ENCODE data around the gene MUC5B. TPM values are rescaled to one million over a fixed set of nuclear protein-coding genes. Genes with fewer than 3 reads are reported as not detected.

Gene MUC5B
- total RNA-seq, 1 donor from 2014 or later = not detected

- no peaks in the 10 kb centered on the region for H3F3A ChIP-seq (ENCODE audit: low read depth)
- Mint-ChIP-seq H3K9me3 (peaks cover 15% of the 10 kb centered on the region), H3K27me3 (ENCODE audit: insufficient read depth, low read depth) (no peaks in the 10 kb centered on the region), H3K27ac (no peak overlapping the region), H3K4me3 (no peak overlapping the region), H3K4me1 (peaks cover 7% of the 10 kb centered on the region), H3K36me3 (peaks cover 4% of the 10 kb centered on the region)
- H3K4me3 ChIP-seq = no peak overlapping the region
- H3K9ac ChIP-seq = no peak overlapping the region
- DNase-seq (ENCODE audit: low spot score) = no peak
- no peak overlapping the region for H3K27ac ChIP-seq
- no peaks in the 10 kb centered on the region for H4K20me1 ChIP-seq (ENCODE audit: low read depth)
- H3K36me3 ChIP-seq = no peaks in the 10 kb centered on the region
- no peaks in the 10 kb centered on the region for H3K9me3 ChIP-seq (ENCODE audit: low read depth)
- no peak overlapping the region for H2AFZ ChIP-seq (replicated peaks)
- H3K4me2 ChIP-seq = peak overlapping the region; percentile 94
- H3K79me2 ChIP-seq (ENCODE audit: low read depth) = no peaks in the 10 kb centered on the region
- no peaks in the 10 kb centered on the region for H3K27me3 ChIP-seq
- no peak for TF ChIP-seq EZH2 (IDR thresholded peaks at IDR 0.05)
- TF ChIP-seq CTCF (IDR thresholded peaks at IDR 0.05) = no peak
- TF ChIP-seq EZH2phosphoT487 (IDR thresholded peaks at IDR 0.05) = no peak
- H3K4me1 ChIP-seq = peaks cover 11% of the 10 kb centered on the region
Measured at GRCh38 chr11:1261241-1262071, 38.6 kb downstream of the MUC5B start.

DNA sequence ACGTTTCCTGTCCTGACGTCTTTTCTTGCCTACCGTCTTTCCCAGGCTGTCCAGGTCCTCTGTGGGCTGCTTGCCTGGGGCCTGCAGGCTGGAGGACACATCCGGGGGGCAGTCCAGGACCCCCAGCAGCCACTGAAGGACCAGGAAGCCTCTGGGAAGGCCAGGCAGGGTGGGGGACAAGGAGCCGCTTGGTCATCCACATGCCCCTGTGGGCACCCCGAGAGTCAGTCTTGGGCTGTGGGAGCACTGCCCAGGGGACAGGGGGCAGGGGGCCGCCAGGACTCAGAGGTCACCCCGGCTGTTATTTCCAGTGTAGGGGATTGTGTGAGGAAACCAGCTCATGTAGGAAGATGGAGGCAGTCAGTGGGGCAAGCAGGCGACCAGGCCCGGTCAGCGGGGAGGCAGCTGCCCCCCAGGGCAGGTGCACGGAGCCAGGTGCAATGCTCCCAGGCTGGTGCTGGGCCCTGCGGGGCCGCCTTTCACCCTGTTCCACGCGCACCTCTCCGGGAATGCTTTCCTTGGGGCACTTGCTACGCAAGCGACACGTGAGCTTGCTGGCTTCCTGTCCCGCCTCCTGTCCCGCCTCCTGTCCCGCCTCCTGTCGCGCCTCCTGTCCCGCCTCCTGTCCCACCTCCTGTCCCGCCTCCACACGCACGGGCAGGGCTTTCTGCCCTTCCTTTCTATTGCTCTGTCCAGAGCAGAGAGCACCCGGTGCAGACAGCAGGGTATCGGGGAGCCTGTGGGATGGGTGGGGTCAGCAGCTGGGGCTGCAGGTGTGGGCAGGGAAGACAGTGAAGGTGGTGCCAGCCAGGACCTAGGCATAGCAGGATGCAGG lies 39.5 kb downstream of the MUC5B start:
- H2AFZ ChIP-seq (replicated peaks) = peak overlapping the region; percentile 93
- H3K4me1 ChIP-seq = peaks cover 11% of the 10 kb centered on the region
- H3K4me3 ChIP-seq = peak overlapping the region; percentile 50
- H3K9me3 Mint-ChIP-seq = peaks cover 15% of the 10 kb centered on the region
- no peaks in the 10 kb centered on the region for H3K27me3 ChIP-seq
- TF ChIP-seq CTCF (IDR thresholded peaks at IDR 0.05) (no peak), EZH2phosphoT487 (IDR thresholded peaks at IDR 0.05) (no peak), EZH2 (IDR thresholded peaks at IDR 0.05) (no peak)
- DNase-seq (ENCODE audit: low spot score) = peak; percentile 91
- peaks cover 4% of the 10 kb centered on the region for H3K36me3 Mint-ChIP-seq
- H3K4me2 ChIP-seq = peak overlapping the region; percentile 94
- no peaks in the 10 kb centered on the region for H4K20me1 ChIP-seq (ENCODE audit: low read depth)
- no peak overlapping the region for H3K27ac ChIP-seq
- no peaks in the 10 kb centered on the region for H3K79me2 ChIP-seq (ENCODE audit: low read depth)
- H3K27me3 Mint-ChIP-seq (ENCODE audit: insufficient read depth, low read depth) = no peaks in the 10 kb centered on the region
- H3K4me3 Mint-ChIP-seq = peak overlapping the region; percentile 81
- peaks cover 7% of the 10 kb centered on the region for H3K4me1 Mint-ChIP-seq
- no peak overlapping the region for H3K27ac Mint-ChIP-seq
- no peaks in the 10 kb centered on the region for H3F3A ChIP-seq (ENCODE audit: low read depth)
- H3K9ac ChIP-seq = no peak overlapping the region
- H3K9me3 ChIP-seq (ENCODE audit: low read depth) = no peaks in the 10 kb centered on the region
- no peaks in the 10 kb centered on the region for H3K36me3 ChIP-seq

GRCh38 chr11:1263010-1263409 lies 40.1 kb downstream of the MUC5B start:
- Histone ChIP-seq H3K27me3 (no peaks in the 10 kb centered on the region), H3K9ac (no peak overlapping the region), H4K20me1 (ENCODE audit: low read depth) (no peaks in the 10 kb centered on the region), H3K27ac (no peak overlapping the region), H2AFZ (replicated peaks) (peak overlapping the region; percentile 93), H3K4me2 (peak overlapping the region; percentile 94), H3K4me1 (peaks cover 11% of the 10 kb centered on the region), H3K9me3 (ENCODE audit: low read depth) (no peaks in the 10 kb centered on the region), H3K4me3 (peak overlapping the region; percentile 50), H3F3A (ENCODE audit: low read depth) (no peaks in the 10 kb centered on the region), H3K36me3 (no peaks in the 10 kb centered on the region), H3K79me2 (ENCODE audit: low read depth) (no peaks in the 10 kb centered on the region)
- peak overlapping the region; percentile 81 for H3K4me3 Mint-ChIP-seq
- peaks cover 4% of the 10 kb centered on the region for H3K36me3 Mint-ChIP-seq
- peaks cover 7% of the 10 kb centered on the region for H3K4me1 Mint-ChIP-seq
- no peak for DNase-seq (ENCODE audit: low spot score)
- peaks cover under 1% of the 10 kb centered on the region for H3K27me3 Mint-ChIP-seq (ENCODE audit: insufficient read depth, low read depth)
- H3K27ac Mint-ChIP-seq = no peak overlapping the region
- peaks cover 15% of the 10 kb centered on the region for H3K9me3 Mint-ChIP-seq
- TF ChIP-seq EZH2 (IDR thresholded peaks at IDR 0.05) (no peak), CTCF (IDR thresholded peaks at IDR 0.05) (no peak), EZH2phosphoT487 (IDR thresholded peaks at IDR 0.05) (no peak)

Data from neural progenitor cell (in vitro differentiated cells).